ENCODE data around the gene ADAMTS17.

Gene ADAMTS17

DNA sequence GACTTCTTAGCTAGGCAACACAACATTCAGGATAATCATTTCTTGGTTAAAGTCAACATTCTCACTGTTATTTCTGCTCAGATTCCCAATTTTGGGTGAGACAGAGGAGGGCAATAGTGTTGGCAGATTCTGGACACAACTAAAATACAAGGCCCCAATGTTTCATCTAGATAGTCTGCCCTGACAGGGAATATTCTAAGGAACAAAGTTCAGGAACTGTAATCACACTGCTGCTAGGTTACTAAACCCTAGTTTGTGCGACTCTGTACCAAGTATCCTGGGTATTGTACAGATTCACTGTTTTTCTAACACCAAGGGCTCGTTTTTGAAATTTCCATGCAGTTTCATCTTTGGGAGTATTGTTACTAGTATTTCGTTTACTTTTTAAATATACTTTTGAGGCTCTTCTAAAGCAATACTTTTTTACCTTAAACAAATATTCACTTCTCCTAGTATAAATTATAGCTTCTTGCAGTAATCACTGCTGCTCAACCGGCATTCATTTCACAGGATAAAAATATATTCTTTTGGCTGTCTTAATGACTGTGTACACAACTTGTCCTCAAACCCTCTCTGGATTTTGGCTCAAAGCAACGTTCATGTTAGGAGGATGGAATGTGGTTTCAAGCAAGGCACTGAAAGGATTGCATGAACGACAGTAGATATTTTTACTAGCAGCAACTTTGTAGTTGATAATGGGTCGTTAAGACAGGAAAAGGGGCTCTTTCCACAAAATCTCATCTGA, 167.4 kb downstream of the ADAMTS17 start:
- no peak for DNase-seq (ENCODE audit: low spot score)

GRCh38 chr15:100172356-100173024, 169.3 kb downstream of the ADAMTS17 start:
- DNase-seq (ENCODE audit: low spot score): peak; percentile 72

GRCh38 chr15:100171411-100171810, 170.4 kb downstream of the ADAMTS17 start:
- no peak for DNase-seq (ENCODE audit: low spot score)

DNA sequence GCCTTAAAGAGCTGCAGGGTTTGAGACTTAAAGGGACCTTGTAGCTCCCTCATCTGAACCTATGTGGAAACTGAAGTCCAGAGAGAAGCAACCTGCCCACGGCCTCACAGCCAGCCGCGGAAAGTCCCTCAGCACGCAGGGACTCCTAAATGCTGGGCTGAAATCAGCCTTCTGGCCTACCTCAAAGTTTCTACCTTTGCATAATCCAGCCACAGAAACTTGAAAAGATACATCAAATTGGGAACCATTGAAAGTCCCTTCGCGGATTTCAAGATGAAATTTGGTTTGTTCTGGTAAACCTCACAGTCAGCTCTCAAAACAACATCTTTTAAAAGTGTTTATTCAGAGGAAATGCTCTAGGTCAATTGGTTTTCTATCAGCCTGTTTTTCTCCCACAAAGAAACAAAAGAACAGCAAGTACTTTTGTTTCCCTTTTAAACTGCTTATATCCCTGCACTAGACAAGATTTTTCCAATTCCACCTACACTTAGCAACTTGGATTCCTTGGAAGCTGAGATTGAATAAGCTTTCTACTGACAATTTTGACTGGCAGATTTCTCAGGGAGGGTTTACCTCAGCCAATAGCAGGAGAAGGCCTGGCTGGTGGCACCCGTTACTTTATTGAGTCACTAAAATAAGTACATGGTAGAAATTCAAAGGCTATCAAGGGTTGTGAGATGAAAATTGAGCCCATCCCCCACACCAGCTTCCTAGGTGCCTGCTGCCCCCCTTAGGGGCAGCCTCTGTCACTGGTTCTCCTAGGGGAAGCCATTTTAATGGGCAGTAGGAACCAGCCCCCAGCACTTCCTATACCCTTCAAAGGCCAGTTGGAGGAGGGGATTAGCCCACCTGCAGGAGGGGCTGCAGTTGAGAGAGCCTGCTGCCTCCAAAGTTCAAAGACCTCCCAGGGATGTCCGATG, 171.2 kb downstream of the ADAMTS17 start:
- no peak for DNase-seq (ENCODE audit: low spot score)

GRCh38 chr15:100169615-100170290, 172.0 kb downstream of the ADAMTS17 start:
- DNase-seq (ENCODE audit: low spot score): no peak

- DNase-seq (ENCODE audit: low spot score): no peak
Observed at GRCh38 chr15:100168787-100169186, 173.0 kb downstream of the ADAMTS17 start.

- DNase-seq (ENCODE audit: low spot score): no peak
Observed at GRCh38 chr15:100167884-100168375, 173.8 kb downstream of the ADAMTS17 start.

DNA sequence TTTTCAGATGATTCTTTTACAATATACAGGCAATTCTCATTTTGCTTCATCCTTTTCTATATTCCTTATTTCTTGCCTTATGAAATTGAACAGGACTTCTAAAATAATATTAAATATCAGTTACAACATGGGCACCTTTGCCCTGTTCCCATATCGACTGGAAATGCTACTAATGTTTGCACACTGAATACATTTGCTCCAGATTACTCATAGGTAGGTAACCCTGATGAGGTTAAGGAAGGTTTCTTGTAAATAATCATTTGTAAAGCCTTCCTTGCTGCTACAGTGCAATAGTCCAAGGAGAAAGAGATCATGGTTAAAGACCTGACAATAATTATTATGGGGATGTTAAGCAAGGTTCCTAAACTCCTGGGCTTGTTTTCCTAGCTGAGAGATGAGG, 175.5 kb downstream of the ADAMTS17 start:
- no peak for DNase-seq (ENCODE audit: low spot score)

DNA sequence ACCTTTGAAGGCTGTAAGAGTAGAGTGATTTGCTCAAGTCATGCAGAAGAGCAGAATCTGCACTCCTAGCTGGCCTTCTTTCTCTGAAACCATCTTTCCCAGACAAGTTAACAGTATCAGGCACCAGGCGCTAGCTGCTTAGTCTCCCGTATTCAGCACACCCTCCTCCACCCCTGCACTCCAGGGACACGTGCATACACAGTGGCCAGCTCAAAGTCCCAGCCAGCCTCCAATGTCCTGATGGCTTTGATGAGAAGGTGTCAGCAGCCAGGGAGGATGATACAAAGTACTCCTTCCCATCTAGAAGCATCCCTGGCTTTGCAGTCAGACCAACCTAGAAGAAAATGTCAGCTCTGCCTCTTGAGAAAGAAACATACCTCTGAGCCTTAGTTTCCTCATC, 177.8 kb downstream of the ADAMTS17 start:
- DNase-seq (ENCODE audit: low spot score): no peak

GRCh38 chr15:100160953-100161352, 180.8 kb downstream of the ADAMTS17 start:
- no peak for DNase-seq (ENCODE audit: low spot score)

DNA sequence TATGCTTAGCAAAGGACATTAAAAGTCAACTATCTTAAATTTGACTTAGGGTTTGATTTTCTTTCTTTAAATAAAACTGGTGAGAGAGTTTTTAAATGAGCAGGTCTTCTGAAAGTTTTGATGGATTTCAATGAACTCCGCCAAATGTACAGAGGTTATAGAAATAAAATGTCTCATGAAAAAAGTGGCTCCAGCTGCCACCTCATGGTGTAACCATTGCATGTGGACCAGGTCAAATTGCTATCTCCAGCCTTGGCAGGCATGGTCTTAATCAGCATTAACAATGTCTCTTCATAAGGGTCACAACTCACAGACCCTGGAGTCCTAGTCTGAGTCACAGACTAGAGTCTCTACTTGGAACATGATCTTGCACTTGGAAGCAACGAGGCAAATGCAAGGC, 182.3 kb downstream of the ADAMTS17 start:
- no peak for DNase-seq (ENCODE audit: low spot score)

- DNase-seq (ENCODE audit: low spot score): no peak
Observed at GRCh38 chr15:100158356-100158755, 183.4 kb downstream of the ADAMTS17 start.

DNA sequence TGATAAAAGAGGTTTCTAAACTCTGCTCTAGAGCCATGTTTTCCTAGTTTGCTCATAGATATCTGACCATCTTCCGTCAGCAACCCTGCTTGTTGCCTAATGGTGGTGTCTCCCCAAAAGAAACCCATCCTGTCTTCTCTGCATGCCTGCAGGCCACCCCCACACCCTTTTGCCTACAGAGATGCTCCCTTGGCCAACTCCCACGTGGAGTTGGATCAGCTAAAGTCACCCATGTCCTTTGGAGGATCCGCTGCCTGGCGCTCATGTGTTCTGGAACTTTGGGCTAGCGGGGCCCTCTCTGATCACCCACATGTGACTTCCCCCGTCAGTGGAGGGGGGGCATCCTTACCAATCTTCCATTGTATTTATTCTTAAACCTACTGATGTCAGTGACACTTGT, 185.6 kb downstream of the ADAMTS17 start:
- DNase-seq (ENCODE audit: low spot score): no peak

GRCh38 chr15:100154338-100154737, 187.4 kb downstream of the ADAMTS17 start:
- no peak for DNase-seq (ENCODE audit: low spot score)

DNA sequence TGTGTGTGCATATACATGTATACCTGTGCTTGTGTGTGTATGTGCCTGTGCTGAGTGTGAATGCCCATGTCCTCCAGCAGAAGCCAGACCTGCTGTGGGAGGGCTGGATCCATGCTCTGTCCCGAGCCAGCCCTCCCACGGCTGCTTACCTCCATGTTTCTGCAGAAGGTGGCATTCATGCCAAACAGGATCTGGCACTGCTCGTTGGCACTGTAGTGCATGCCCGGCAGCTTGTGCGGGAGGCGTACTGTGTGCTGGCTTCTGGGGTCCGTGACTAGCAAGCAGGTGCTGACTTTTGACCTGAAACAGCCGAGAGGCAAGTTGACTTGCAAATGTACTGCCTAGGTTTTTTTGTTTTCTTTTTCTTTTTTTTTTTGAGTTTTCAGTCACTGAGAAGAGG, 189.3 kb downstream of the ADAMTS17 start:
- DNase-seq (ENCODE audit: low spot score): no peak

- DNase-seq (ENCODE audit: low spot score): no peak
Observed at GRCh38 chr15:100150906-100151305, 190.9 kb downstream of the ADAMTS17 start.

GRCh38 chr15:100147828-100148227, 193.9 kb downstream of the ADAMTS17 start:
- no peak for DNase-seq (ENCODE audit: low spot score)

DNA sequence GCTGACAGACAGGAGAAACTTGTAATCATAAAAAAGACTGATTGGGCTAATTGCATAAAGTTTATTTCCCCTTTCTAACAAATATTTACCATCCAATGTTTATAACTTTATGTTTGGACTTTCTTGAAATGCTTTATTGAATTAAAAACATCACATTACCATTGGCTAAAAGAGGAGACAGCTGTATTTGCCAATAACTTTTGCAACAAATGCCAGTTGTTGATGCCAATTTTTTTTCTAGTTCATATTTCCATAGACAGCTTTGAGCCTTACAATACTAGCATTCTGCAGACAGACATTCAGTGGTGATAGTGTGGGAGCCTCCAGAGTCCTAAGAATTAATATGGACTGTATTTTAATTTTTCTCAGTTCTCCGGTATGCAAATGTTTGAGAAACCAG, 198.4 kb downstream of the ADAMTS17 start:
- no peak for DNase-seq (ENCODE audit: low spot score)

- no peak for DNase-seq (ENCODE audit: low spot score)
Observed at GRCh38 chr15:100141311-100142001, 200.3 kb downstream of the ADAMTS17 start.

GRCh38 chr15:100140527-100141308, 201.1 kb downstream of the ADAMTS17 start:
- no peak for DNase-seq (ENCODE audit: low spot score)

All from kidney tubule cell (primary cell).